Heart left ventricle (tissue), 16 donors: Measurements from ENCODE around the gene DNM3. TPM values are rescaled to one million over a fixed set of nuclear protein-coding genes. Genes with fewer than 3 reads are reported as not detected.

Source experiments
- ATAC-seq, 4 donors: fragments of 200-7000 bp; cut with Tn5 transposase; one replicate each; pipeline ENCODE4 v1.9.1; 2020 to 2022; ENCODE audit warnings: moderate library complexity in 4 of 4, mild to moderate bottlenecking in 3 of 4, moderate number of reproducible peaks in 1 of 4
- DNase-seq, 5 donors: peaks; one replicate each; pipeline ENCODE4 v3.0.0-alpha.2; 2020
- H3K27ac ChIP-seq, 12 donors: fragments of 200-600 bp; sonication (generic) in 4 of 12; one replicate each; pipeline versions ENCODE4 v1.5.0 to v1.8.0; 2016 to 2022; ENCODE audit warnings: mild to moderate bottlenecking in 2 of 12
- H3K27me3 ChIP-seq, 9 donors: fragments of 200-600 bp; sonication (generic) in 2 of 9; one replicate each; pipeline versions ENCODE4 v1.5.1 to v1.8.0; 2016 to 2022; ENCODE audit warnings: mild to moderate bottlenecking in 3 of 9
- H3K36me3 ChIP-seq, 9 donors: fragments of 200-600 bp; sonication (generic) in 2 of 9; one replicate each; pipeline versions ENCODE4 v1.5.0 to v1.8.0; 2018 to 2022; ENCODE audit warnings: mild to moderate bottlenecking in 2 of 9
- H3K4me1 ChIP-seq, 12 donors: fragments of 200-600 bp; sonication (generic) in 4 of 12; one replicate each; pipeline versions ENCODE4 v1.5.0 to v1.8.0; 2016 to 2022; ENCODE audit warnings: mild to moderate bottlenecking in 3 of 12
- H3K4me3 ChIP-seq, 12 donors: fragments of 200-600 bp; sonication (generic) in 4 of 12; one replicate each; pipeline versions ENCODE4 v1.5.0 to v1.8.0; 2017 to 2022; ENCODE audit warnings: mild to moderate bottlenecking in 9 of 12, moderate library complexity in 4 of 12
- H3K9me3 ChIP-seq, 12 donors: fragments of 200-600 bp; sonication (generic) in 4 of 12; one replicate each; pipeline versions ENCODE4 v1.5.0 to v1.8.0; 2016 to 2022; ENCODE audit warnings: mild to moderate bottlenecking in 1 of 12
- POLR2A ChIP-seq, 2 donors: fragments of 450-650 bp; IDR thresholded peaks; one replicate each; pipeline ENCODE4 v1.6.1; 2017; ENCODE audit warnings: antibody characterized with exemption in 2 of 2, mild to moderate bottlenecking in 2 of 2, moderate library complexity in 2 of 2
- WGBS, 4 donors: extraction: QIAGEN DNeasy Blood & Tissue Kit in 2 of 4; methylation state at CpG; one replicate each; pipeline versions ENCODE4 v1.1.5 to v1.1.7; 2013 to 2018; 5-methylcytosine and 5-hydroxymethylcytosine counted together
- intact Hi-C, 10 donors: fragments of 100-400 bp; cut with DNase I; formaldehyde crosslinking; loops; one replicate each; pipeline versions ENCODE4 v1.11.1 to v1.14.2; 2022
- polyA plus RNA-seq, 2 donors: library from polyadenylated mRNA; stranded (reverse); fragments of 200-250 nt; gene quantifications; one replicate each; pipeline ENCODE4 v1.2.3, GENCODE V29; 2013
- total RNA-seq, 9 donors: library from RNA; depleted of rRNA in 2 of 9; stranded (reverse); fragments of >200 nt in 2 of 9; fragmentation: NEBNext Ultra II Directional in 3 of 9; extraction: Animal tissue kit (Norgen Biotek cat#: 25700) in 3 of 9; gene quantifications; one replicate each; pipeline versions ENCODE4 v1.1.0 to v1.2.4, GENCODE V29; 2016 to 2023
- TF ChIP-seq, protein P1 (sequence below), 12 donors: fragments of 200-600 bp; sonication (generic) in 4 of 12; IDR thresholded peaks; one replicate each; pipeline versions ENCODE4 v1.5.0 to v1.8.0; 2018 to 2022; ENCODE audit warnings: antibody characterized with exemption in 12 of 12, mild to moderate bottlenecking in 5 of 12
- donor health status: ischemic (EF 13 %, LVEDD 7.1; RV severe dilation, severe dysfunction).
- donor health status: healthy with polysubstance abuse.
- donor health status: DM: no; HTN: yes; CAD: no.
- donor health status: DM: no; HTN: no; CAD: no.
- donor health status: ischemic (EF 25% LVEDD 6.9; RV normal size, moderate dysfunction).
- donor health status: ischemic (EF 25% LVEDD 5.7; RV mildly dilated, moderate dysfunction).
- donor health status: healthy.
- donor health status: DM: yes; HTN: yes; CAD: no.
- donor health status: ischemic (EF 35%, LVEDD 5.7; RV mildly dilated, moderate dysfunction).
- donor health status: nonischemic (EF 11% LVEDD 7.7; RV severe dilation, severe dysfunction).
- donor health status: DM: yes; HTN: yes; CAD: no.
- donor health status: PGD.
- donor health status: ischemic (EF 29% LVEDD 5.4; RV normal size, mild dysfunction).
- donor health status: nonischemic (EF 23%, LVEDD 6.1; RV moderate dilation, normal function).

DNM3 gene
- total and polyA plus RNA-seq, 11 donors, result 0.44 to 3.9 (median 1.9) TPM

GRCh38 chr1:171911506-171911905 lies 70.2 kb downstream of the DNM3 start:
- H3K27ac ChIP-seq, result no peak overlapping the region
- no peaks in the 10 kb centered on the region for H3K9me3 ChIP-seq
- peaks cover 0 to 21% (median 9%) of the 10 kb centered on the region in 12 donors for H3K4me1 ChIP-seq
- H3K27me3 ChIP-seq, result no peaks in the 10 kb centered on the region
- ATAC-seq (no peak), DNase-seq (no peak)
- no peak overlapping the region for H3K4me3 ChIP-seq
- H3K36me3 ChIP-seq, result no peaks in the 10 kb centered on the region
- intact Hi-C loops, result loop anchor here in 1 of 10 donors (10.0 kb wide), 1 partner anchor 67 kb away; the partner anchor contains the start of gene DNM3
- no peak for TF ChIP-seq POLR2A (IDR thresholded peaks at IDR 0.05)
- TF ChIP-seq, protein P1, sequence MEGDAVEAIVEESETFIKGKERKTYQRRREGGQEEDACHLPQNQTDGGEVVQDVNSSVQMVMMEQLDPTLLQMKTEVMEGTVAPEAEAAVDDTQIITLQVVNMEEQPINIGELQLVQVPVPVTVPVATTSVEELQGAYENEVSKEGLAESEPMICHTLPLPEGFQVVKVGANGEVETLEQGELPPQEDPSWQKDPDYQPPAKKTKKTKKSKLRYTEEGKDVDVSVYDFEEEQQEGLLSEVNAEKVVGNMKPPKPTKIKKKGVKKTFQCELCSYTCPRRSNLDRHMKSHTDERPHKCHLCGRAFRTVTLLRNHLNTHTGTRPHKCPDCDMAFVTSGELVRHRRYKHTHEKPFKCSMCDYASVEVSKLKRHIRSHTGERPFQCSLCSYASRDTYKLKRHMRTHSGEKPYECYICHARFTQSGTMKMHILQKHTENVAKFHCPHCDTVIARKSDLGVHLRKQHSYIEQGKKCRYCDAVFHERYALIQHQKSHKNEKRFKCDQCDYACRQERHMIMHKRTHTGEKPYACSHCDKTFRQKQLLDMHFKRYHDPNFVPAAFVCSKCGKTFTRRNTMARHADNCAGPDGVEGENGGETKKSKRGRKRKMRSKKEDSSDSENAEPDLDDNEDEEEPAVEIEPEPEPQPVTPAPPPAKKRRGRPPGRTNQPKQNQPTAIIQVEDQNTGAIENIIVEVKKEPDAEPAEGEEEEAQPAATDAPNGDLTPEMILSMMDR (IDR thresholded peaks at IDR 0.05), result no peak
- 87 to 92% (median 89%) methylated on average over 8 of the region's 8 CpGs for WGBS, 4 donors

- ATAC-seq (no peak), DNase-seq (no peak)
- Histone ChIP-seq H3K4me3 (no peak overlapping the region), H3K9me3 (no peaks in the 10 kb centered on the region), H3K27me3 (no peaks in the 10 kb centered on the region), H3K27ac (peak overlapping the region in 2 of 12 donors; percentile 3 to 40), H3K36me3 (no peaks in the 10 kb centered on the region), H3K4me1 (peaks cover 0 to 21% (median 9%) of the 10 kb centered on the region in 12 donors)
- TF ChIP-seq, protein P1 (IDR thresholded peaks at IDR 0.05), result no peak
- no peak for TF ChIP-seq POLR2A (IDR thresholded peaks at IDR 0.05)
- intact Hi-C loops, result loop anchor here in 1 of 10 donors (10.0 kb wide), 1 partner anchor 68 kb away; the partner anchor contains the start of gene DNM3
- 65 to 72% (median 69%) methylated on average over 2 of the region's 2 CpGs for WGBS, 4 donors
These were observed 71.3 kb downstream of the DNM3 start for GRCh38 chr1:171912509-171913175.

DNA sequence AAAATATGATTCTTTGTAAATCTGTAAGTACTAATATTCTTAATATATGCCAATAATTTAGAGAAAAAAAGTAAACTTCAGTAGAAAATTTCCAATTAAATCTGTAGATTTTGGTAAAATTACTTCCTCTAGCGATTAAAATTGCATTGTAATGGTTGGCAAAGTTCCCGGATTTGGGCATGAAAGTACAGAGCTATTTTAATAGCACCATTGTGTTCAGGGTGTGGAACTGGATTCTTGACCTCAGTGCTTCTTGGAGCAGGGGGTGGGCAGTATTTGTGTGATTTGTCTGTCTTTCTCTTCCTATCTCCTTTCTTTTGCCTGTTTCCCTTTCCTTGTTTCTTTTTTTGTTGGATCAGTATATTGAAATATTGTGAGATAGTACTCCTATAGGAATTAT lies 72.1 kb downstream of the DNM3 start:
- Histone ChIP-seq H3K36me3 (no peaks in the 10 kb centered on the region), H3K9me3 (no peaks in the 10 kb centered on the region), H3K27ac (peak overlapping the region in 9 of 12 donors; percentile 3 to 58 (median 32)), H3K4me1 (peaks cover 0 to 21% (median 9%) of the 10 kb centered on the region in 12 donors), H3K27me3 (no peaks in the 10 kb centered on the region), H3K4me3 (no peak overlapping the region)
- peak; percentile 51 to 78 (median 70) for ATAC-seq
- DNase-seq, result peak in 2 of 5 donors; percentile 33 to 50
- TF ChIP-seq, protein P1 (IDR thresholded peaks at IDR 0.05), result no peak
- no peak for TF ChIP-seq POLR2A (IDR thresholded peaks at IDR 0.05)
- intact Hi-C loops, result loop anchor here in 1 of 10 donors (10.0 kb wide), 1 partner anchor 69 kb away; the partner anchor contains the start of gene DNM3
- WGBS, 4 donors, result 7 to 30% (median 13%) methylated on average over 2 of the region's 2 CpGs

GRCh38 chr1:171916315-171916771 lies 75.0 kb downstream of the DNM3 start:
- peaks cover 0 to 25% (median 9%) of the 10 kb centered on the region in 12 donors for H3K4me1 ChIP-seq
- no peak for ATAC-seq
- no peak for TF ChIP-seq POLR2A (IDR thresholded peaks at IDR 0.05)
- TF ChIP-seq, protein P1 (IDR thresholded peaks at IDR 0.05), result no peak
- intact Hi-C loops, result loop anchor here in 1 of 10 donors (10.0 kb wide), 1 partner anchor 72 kb away; the partner anchor contains the start of gene DNM3
- H3K27ac ChIP-seq, result no peak overlapping the region
- H3K36me3 ChIP-seq, result no peaks in the 10 kb centered on the region
- H3K4me3 ChIP-seq, result no peak overlapping the region
- 71 to 80% (median 76%) methylated on average over 3 of the region's 3 CpGs for WGBS, 4 donors
- no peaks in the 10 kb centered on the region for H3K9me3 ChIP-seq
- DNase-seq, result no peak
- no peaks in the 10 kb centered on the region for H3K27me3 ChIP-seq
